ENCODE data around the gene RNPC3. TPM values are rescaled to one million over a fixed set of nuclear protein-coding genes. Genes with fewer than 3 reads are reported as not detected.

RNPC3 gene, protein sequence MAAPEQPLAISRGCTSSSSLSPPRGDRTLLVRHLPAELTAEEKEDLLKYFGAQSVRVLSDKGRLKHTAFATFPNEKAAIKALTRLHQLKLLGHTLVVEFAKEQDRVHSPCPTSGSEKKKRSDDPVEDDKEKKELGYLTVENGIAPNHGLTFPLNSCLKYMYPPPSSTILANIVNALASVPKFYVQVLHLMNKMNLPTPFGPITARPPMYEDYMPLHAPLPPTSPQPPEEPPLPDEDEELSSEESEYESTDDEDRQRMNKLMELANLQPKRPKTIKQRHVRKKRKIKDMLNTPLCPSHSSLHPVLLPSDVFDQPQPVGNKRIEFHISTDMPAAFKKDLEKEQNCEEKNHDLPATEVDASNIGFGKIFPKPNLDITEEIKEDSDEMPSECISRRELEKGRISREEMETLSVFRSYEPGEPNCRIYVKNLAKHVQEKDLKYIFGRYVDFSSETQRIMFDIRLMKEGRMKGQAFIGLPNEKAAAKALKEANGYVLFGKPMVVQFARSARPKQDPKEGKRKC
- total RNA-seq, result 7.3 TPM

DNA sequence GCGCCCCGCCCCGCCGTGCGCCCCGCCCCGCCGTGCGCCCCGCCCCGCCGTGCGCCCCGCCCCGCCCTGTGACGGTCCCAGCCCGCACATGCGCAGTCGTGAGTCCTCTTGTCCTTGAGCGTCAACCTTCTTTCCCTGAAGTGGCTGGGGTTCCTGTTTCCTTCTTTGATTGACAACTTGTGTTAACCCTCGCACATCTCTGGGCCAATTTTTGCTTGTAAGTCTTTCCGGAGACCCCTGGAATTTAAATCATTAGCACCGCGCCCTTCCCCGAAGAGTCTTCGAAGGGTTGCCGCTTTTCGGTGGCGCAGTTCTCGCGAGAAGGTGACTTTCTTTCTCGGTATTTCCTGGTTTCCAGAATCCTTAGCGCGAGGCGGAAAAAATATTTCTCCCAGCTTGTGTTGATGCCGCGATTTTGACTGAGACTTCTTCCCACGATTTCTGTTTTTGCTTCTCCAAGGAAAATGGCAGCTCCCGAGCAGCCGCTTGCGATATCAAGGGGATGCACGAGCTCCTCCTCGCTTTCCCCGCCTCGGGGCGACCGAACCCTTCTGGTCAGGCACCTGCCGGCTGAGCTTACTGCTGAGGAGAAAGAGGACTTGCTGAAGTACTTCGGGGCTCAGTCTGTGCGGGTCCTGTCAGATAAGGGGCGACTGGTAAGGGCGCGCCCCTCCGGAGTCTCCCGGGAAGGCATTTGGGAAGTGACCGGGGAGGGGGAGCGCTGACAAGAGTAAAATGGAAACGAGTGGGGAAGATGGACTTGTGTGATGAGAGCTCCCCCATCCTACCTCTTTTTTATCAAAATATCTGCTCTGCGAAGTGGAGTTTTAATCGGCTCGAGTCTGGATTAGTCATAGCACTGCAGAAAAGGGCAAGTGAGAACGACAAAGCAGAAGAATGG is at the start of gene RNPC3:
Gene RNPC3, plus strand, starts transcription at position 93 of the 901 bp plus-strand sequence. Its CDS starts 372 bp downstream, at position 465.
- ATAC-seq, result peak; percentile 88

DNA sequence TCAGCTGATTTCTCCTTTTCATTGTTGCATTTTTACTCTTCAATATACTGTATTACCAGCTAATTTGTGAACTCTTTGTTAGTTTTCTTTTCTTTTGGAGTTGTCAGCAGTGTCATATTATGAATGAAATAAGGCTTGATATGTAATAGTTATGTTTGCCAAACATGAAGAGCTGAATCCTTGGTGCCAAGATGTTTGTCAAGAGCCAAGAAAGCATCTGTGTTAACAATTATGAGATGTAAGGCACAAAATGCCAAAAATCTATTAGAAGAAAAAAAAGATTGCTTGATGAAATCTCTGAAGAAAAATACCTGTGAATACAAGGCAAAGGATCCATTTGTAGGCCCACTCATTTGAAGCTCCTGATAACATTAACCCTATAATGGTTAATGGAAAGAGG is 48.4 kb upstream of the RNPC3 start:
- ATAC-seq, result no peak

DNA sequence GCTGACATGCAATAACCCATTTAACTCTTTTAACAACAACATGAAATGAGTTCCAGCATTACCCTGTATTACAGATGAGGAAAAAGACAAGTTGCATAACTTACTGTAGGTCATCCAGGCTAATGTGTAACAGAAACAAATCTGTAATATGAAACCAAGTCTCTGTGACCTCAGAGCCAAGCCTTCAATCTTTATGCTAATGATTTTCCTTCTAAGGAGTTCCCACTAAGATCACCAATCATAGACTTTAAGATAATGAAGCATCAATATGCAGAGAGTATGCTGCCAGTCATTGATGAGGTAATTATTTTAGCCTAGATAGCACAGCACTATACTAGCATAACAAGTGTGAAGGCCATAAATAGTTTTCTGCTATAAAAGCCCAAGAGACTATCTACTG is 35.6 kb upstream of the RNPC3 start:
- no peak for ATAC-seq

DNA sequence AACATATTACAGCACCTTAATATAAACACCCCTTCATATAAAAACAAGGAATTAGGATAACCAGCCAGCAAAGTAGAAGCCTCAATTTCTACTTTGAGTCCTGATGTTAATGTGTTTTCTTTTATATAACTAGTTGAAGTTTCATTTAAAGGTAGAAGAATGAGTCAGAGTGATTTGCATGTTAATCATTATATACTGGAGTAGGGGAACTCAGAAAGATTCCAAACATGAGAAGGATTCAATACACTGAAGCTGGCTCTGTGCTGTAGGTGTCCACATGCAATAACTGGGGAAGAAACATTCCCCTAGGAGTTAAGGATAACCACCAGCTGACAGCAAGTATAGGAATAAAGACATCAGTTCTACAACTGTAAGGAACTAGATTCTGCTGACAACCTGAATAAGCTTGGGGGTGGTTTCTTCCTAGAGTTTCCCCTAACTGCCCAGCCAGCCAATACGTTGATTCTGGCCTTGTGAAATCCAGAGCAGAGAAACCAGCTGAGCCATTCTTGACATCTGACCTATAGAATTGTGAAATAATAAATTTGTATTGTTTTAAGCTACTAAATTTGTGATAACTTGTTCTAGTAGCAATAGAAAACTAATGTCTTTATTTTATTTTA is 33.4 kb upstream of the RNPC3 start:
- no peak for ATAC-seq

DNA sequence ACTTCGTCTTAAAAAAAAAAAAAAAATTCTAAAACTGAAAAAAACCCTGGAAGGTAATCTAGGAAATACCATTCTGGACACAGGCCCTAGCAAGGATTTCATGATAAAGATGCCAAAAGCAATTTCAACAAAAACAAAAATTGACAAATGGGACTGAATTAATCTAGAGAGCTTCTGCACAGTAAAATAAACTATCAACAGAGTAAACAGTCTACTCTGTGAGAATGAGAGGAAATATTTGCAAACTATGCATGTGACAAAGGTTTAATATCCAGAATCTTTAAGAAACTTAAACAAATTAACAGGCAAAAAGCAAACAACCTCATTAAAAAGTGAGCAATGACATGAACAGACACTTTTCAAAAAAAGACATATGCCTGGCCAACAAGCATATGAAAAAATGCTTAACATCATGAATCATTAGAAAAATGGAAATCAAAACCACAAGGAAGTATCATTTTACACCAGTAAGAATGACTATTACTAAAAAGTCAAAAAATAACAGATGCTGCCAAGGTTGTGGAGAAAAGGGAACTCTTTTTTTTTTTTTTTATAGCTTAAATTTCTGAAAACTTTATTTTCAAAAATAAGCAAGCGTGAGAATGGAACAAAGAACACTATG is 29.4 kb upstream of the RNPC3 start:
- ATAC-seq, result no peak

DNA sequence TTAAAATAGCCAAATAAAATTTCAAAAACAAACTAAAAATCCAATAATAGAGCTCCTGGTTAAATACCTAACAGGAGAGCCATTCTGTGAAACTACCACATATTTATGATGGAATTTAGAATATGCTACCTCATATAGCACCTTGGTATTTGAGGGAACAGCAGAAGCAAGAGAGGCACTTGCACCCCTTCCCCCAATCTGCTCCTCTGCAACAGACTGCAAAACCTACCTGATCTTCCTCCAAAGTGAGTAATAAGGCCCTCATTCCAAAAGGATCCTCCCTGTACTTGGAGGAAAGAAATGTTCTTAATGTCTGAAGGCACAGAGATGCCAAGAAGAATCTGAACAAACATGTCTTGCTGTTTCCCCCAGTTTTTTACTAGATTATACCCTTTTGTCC is 28.1 kb upstream of the RNPC3 start:
- no peak for ATAC-seq

DNA sequence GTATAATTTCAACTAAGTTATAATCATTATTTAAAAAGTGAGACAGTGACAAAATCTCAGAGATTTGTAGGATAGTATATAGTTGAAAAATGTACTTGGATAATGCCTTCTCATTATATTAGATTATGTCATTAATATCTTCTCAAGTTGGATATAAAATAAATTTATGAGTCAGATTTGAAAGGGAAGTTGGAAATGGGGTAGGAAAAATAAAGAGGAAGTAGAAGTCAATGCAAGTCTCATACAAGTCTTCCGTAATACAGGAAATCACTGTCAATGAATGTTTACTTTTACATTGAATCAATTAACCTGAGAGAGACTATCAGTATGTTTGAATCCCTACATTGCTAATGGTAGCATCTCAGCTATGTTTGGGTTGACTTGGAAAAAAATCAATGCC is 16.2 kb upstream of the RNPC3 start:
- ATAC-seq, result no peak

DNA sequence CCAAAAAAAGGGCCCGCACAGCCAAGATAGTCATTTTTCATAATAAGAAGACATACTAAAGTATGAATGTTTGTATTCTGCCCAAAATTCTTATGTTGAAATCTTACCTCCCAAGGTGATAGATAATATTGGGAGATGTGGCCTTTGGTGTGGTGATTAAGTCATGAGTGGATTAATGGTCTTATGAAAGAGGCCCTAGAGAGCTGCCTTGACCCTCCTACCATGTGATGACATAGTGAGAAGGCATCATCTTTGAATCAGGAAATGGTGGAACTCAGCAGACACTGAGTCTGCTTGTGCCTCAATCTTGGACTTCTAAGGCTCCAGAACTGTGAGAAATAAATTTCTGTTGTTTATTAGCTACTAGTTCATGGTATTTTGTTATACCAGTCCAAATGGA is 11.8 kb upstream of the RNPC3 start:
- ATAC-seq, result no peak

DNA sequence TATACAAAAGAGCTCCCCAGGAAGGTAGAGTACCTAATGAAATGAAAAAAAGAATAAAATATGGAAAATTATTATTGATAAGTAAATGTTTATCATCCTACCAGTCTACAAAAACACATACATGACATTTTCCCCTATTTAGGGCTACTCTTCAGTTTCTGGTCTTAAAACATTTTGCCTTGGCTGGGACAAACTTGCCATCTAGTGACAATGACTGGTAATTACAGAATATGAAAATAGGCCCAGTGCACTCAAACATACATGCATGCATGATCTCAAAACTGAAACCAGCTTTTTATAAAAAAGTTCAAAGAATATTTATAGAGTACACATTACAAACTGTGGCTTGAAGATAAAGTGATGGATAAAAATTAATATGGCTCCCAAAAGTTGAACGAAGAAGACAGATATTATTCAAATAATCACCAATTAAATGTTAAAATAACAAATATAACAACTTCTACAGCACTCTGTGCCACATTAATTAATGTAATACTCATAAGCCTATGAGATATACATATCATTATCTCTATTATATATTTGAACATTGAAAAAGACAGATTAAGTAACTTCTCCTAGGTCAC is 10.5 kb upstream of the RNPC3 start:
- no peak for ATAC-seq

DNA sequence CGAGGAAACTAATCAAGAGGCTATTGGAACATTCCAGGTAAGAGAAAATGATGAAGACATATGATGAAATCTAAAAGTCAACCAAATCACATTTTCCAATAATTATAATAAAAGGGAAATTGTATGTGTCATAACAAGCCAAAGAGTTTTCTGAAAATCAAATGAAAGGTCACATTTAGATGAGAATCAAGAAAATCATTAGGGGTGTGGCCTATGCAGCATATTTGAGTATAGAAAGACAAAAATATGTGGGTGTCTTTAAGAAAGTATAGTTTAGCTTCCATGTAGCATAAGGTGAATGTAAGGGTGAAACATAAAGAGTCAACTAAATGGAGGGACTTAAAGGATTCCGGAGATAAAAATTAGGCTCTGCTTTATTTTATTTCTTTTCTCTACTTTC is 9.2 kb upstream of the RNPC3 start:
- no peak for ATAC-seq

DNA sequence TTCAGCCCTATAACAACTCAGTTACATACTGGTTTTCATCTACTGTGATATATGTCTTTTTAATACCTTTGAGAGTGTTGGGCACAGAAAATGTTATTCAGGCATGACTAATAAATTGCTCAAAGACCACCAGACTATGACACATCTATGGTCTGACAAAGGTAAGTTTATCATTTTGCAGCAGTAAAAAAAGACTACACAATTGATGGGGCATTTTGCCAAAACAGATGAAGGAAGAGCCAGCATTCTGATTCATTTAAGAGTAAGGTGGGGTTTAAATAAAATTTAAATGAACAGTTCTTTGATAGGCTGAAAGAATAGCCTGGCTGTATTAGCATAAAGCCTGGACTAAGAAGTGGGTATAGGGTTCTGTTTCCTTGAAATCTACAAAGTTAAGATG is 8.8 kb upstream of the RNPC3 start:
- no peak for ATAC-seq

DNA sequence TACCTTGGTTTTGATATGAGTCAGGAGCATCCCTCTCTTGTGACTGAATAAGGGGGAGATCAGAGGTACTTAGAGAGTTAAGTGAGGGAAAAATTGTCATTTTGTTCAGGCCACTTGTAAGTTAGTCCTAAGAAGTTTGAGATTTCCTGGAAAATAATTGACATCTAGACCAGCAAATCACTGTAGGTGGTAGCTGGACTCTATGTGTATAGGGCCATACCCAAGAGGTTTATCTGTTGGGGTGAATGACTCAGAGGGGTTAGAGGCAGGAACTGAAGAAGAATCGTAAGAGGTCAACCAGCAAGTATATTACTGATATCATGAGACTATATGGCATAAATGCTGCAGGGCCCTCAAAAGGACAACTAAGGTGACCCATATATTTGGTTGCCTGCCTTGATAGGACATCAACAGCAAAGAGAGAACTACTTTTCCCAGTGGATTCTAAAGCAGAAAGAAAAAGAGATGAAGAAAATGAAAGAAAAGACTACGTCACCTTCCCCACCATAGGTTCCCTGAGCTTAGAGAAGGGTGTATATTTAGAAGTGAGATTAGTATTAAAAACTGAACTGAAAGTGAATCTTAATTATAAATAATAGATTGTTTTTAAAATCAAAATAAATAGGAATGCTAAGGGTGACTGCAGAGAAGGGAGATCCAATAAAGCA is 8.0 kb upstream of the RNPC3 start:
- no peak for ATAC-seq

DNA sequence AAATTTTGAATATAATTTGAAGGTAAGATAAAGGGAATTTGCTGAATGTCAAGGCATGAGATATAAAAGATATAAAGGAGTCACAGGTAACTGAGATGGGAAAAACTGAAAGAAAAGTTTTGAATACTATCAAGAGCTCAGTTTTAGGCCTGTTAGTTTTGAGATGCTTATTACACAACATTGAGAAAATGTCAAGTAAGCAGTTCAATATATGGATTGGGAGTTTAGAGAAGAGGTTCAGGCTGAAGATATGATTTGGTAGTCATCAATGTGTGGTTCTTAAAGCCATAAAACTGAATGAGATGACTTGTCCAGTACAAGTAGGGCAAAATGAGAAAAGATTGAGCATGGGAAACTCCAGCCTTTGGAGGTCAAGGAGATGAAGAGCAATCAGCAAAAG is 4.7 kb upstream of the RNPC3 start:
- ATAC-seq, result no peak

DNA sequence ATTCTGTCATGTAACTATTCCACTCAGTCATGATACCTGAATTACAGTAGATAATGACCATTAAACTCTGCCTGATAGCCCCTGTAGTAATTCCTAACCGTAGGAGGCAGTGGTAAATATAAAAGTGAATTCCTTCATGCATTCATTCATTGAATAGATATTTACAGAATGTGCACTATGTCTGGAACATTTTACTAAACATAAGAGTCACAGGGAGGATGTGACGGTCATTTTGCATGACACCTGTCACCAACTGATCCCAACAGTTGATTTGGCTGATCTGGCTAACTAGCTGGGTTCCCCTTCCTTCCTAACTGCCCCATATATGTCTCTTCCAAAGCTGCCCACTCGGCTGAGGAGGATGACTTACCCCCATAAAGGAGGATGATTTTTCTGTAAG is 2.2 kb upstream of the RNPC3 start:
- ATAC-seq, result no peak

DNA sequence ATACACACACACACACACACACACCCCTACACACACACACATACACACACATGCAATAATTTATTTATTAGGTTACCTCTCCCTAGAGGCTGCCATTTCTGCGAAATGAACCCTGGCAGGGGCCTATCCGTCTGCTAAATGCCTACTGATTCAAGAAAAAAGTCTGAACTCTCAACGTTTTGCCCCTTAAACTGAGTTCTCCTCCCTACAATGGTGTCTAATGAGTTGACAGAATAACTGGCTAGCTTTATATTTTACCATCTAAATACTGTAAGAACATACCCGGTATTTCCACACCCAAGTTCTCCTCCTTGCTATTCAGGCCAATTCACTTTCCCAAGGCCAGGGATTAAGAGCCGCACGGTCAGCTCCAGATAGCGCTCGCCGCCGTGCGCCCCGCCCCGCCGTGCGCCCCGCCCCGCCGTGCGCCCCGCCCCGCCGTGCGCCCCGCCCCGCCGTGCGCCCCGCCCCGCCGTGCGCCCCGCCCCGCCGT is 339 bp upstream of the RNPC3 start:
- ATAC-seq, result peak; percentile 77

DNA sequence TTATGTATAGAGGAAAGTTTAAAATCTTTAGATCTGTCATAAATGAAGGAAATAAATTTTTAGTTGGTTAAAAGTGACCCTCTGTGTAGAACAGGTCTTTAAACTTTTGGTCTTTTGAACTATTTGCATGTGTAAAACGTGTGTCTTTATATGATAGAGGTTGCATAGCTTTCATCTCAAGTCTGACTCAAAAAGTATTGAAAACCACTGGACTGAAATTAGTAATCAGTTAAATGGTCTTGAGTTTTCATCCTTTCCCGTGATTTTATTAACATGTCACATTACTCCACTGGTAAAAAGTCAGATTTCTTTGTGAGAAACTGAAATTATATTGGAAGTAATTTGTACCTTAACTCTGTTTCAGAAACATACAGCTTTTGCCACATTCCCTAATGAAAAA is 1.8 kb downstream of the RNPC3 start:
- ATAC-seq, result no peak

DNA sequence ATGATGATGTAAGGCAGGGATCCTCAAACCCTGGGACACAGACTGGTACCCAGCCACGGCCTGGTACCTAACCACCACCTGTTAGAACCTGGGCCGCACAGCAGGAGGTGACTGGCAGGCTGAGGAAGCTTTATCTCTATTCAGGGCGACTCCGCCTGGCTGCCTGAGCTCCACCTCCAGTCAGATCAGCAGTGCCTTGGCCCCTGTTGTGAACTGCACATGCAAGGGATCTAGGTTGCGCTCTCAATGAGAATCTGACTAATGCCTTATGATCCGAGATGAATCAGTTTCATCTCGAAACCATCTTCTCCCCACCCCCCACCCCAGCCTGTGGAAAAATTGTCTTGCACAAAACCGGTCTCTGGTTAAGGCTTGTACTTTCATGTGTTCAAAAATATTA is 4.2 kb downstream of the RNPC3 start:
- peak; percentile 68 for ATAC-seq

DNA sequence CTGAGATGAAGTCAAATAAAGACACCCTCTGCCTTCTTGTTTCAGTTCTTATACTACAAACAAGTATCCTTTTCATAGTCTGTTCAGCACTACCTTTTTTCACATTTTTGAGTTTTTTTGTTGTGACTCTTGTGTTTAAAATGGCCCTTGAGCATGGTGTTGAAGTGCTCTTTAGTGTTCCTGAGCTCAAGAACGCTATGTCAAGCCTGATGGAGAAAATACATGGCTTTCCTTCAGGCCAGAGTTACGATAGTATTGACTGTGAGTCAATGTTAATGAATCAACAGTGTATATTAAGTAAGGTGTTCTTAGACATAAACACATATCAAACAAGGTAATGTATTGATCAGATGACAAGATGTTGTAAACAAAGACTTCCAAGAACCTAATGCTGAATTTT is 12.7 kb downstream of the RNPC3 start:
- ATAC-seq, result no peak

DNA sequence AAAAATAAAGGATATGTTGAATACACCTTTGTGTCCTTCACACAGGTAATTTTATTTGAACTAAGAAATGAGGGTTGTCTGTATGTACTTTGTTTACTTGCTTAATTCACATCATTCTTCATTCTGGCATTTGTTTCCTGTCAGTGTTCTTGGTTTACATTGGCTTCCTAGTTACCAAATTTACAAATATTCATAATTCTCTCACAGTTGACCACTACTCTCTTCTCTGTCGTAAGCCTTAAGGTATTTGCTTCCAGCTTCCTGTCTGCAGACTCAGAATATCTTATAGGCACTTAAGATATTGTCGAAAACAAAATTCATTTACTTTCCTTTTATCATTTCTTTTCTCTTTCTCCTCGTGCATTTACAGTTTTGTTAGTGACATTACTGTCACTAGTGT is 15.9 kb downstream of the RNPC3 start:
- ATAC-seq, result no peak

DNA sequence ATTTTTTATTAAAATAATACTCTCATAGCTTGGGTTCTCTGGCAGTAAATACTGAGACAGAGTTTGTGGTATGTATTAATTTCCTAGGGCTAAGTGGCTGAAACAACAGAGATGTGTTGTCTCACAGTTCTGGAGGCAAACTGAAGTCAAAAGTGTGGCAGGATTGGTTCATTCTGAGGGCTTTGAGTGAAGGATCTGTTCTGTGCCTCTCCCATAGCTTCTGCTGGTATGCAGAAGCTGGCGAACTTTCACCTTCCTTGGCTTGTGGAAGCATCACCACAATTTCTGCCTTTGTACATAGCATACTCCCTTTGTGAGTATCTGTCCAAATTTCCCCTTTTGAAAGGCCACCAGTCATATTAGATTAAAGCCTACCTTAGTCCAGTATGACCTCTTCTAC is 21.0 kb downstream of the RNPC3 start:
- ATAC-seq, result no peak

DNA sequence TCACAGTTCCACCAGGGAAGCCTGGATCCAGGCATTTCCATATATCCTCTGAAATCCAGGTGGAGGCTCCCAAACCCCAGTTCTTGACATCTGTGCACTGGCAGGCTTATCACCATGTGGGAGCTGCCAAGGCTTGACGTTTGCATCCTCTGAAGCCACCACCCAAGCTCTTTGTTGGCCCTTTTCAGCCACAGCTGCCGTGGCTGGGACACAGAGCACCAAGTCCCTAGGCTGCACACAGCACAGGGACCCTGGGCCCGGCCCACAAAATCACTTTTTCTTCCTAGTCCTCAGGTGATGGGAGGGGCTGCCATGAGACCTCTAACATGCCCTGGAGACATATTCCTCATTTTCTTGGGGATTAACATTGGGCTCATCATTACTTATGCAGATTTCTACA is 22.3 kb downstream of the RNPC3 start:
- ATAC-seq, result no peak

DNA sequence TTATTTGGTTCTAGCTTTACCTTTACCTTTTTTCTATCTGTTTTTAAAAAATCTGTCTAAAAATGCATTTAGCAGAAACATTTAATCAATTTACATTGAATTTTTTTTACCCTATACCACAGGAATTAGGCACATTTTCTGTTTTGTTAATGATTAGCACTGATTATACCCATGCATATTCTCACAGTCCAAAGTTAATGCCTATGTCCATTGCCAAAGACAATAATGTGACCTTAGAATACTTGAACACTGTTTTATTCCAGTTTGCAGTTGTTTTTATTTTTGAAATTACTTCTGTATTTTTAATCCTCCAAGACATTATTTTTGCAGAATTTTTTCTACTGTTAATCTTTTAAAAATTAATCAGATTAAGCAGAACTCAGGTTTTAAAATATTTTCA is 34.9 kb downstream of the RNPC3 start:
- no peak for ATAC-seq
